GM12891 (cell line): ENCODE data around the gene NPAS2.
A peak's percentile ranks its signal among the peaks of the same experiment; 100 is the strongest.

ENCODE experiments used
- DNase-seq: peaks from one replicate; pipeline ENCODE4 v3.0.0; 2011; ENCODE audit warnings: low spot score; ENCODE audit not compliant: insufficient read length
- FAIRE-seq: peaks from 2 replicates; lab custom pipeline; 2011; peaks lifted over from hg19 to GRCh38; lab: Jason Lieb, UNC
- PAX5 ChIP-seq: IDR thresholded peaks from 2 replicates; pipeline ENCODE4 v1.6.1; 2011; ENCODE audit warnings: low read length, moderate library complexity, mild to moderate bottlenecking; ENCODE audit not compliant: insufficient read depth, severe bottlenecking
- POLR2A ChIP-seq: IDR thresholded peaks from 2 replicates; pipeline ENCODE4 v1.6.1; 2011; ENCODE audit warnings: low read depth, low read length, control low read depth
- POLR2AphosphoS5 ChIP-seq: IDR thresholded peaks from 2 replicates; pipeline ENCODE4 v1.6.1; 2011; ENCODE audit warnings: low read depth, low read length, control low read depth
- POU2F2 ChIP-seq: IDR thresholded peaks from 2 replicates; pipeline ENCODE4 v1.6.1; 2011; ENCODE audit warnings: low read depth, mild to moderate bottlenecking, control low read depth, low read length, moderate library complexity
- SPI1 ChIP-seq: IDR thresholded peaks from 2 replicates; pipeline ENCODE4 v1.6.1; 2011; ENCODE audit warnings: low read depth, low read length, control low read depth
- TAF1 ChIP-seq: IDR thresholded peaks from 2 replicates; pipeline ENCODE4 v1.6.1; 2011; ENCODE audit warnings: low read depth, low read length, control low read depth

Gene NPAS2

GRCh38 chr2:100992262-100992661, 172.3 kb downstream of the NPAS2 start:
- FAIRE-seq (no peak), DNase-seq (no peak)
- TF ChIP-seq SPI1 = no peak
- TF ChIP-seq POLR2AphosphoS5 = no peak
- TF ChIP-seq POLR2A = no peak
- TF ChIP-seq TAF1 = no peak
- no peak for TF ChIP-seq POU2F2
- TF ChIP-seq PAX5 = no peak

GRCh38 chr2:100993294-100993693, 173.4 kb downstream of the NPAS2 start:
- DNase-seq (no peak), FAIRE-seq (no peak)
- no peak for TF ChIP-seq TAF1
- TF ChIP-seq POU2F2 = no peak
- no peak for TF ChIP-seq POLR2AphosphoS5
- TF ChIP-seq SPI1 = no peak
- TF ChIP-seq PAX5 = no peak
- TF ChIP-seq POLR2A = no peak

- TF ChIP-seq POLR2AphosphoS5 (no peak), SPI1 (no peak), TAF1 (no peak), POLR2A (no peak), POU2F2 (no peak), PAX5 (no peak)
- DNase-seq = no peak
- no peak for FAIRE-seq
Measured at GRCh38 chr2:100995309-100996075, 175.6 kb downstream of the NPAS2 start.

GRCh38 chr2:100997509-100998234, 177.7 kb downstream of the NPAS2 start:
- FAIRE-seq (no peak), DNase-seq (no peak)
- no peak for TF ChIP-seq TAF1
- no peak for TF ChIP-seq SPI1
- TF ChIP-seq POLR2A = no peak
- TF ChIP-seq POU2F2 = no peak
- TF ChIP-seq POLR2AphosphoS5 = no peak
- TF ChIP-seq PAX5 = no peak

GRCh38 chr2:100998235-100998573, 178.3 kb downstream of the NPAS2 start:
- no peak for FAIRE-seq
- DNase-seq = no peak
- TF ChIP-seq POU2F2 (no peak), PAX5 (no peak), POLR2AphosphoS5 (no peak), POLR2A (no peak), SPI1 (no peak), TAF1 (no peak)

GRCh38 chr2:100999995-101000394, 180.1 kb downstream of the NPAS2 start:
- no peak for TF ChIP-seq POLR2A
- TF ChIP-seq POLR2AphosphoS5 = no peak
- no peak for TF ChIP-seq PAX5
- no peak for TF ChIP-seq TAF1
- DNase-seq (no peak), FAIRE-seq (no peak)

GRCh38 chr2:101001691-101002561, 182.0 kb downstream of the NPAS2 start, which contains the start of gene RPL31:
TSS of gene RPL31 (plus strand) at chr2:101002289. CDS start at chr2:101002702, 413 bp downstream.
- DNase-seq (peak; percentile 99), FAIRE-seq (peak; percentile 93)

GRCh38 chr2:101002562-101003277, 182.8 kb downstream of the NPAS2 start:
- FAIRE-seq (peak; percentile 59), DNase-seq (no peak)
- TF ChIP-seq POU2F2 = no peak
- TF ChIP-seq PAX5 = no peak
- no peak for TF ChIP-seq POLR2A
- no peak for TF ChIP-seq SPI1
- TF ChIP-seq POLR2AphosphoS5 = no peak; the same call in 1 of the 2 replicates
- TF ChIP-seq TAF1 = no peak

More at GRCh38 chr2:101001691-101002561, 182.0 kb downstream of the NPAS2 start, which contains the start of gene RPL31:
- TF ChIP-seq POU2F2 (peak; percentile 94), POLR2AphosphoS5 (peak; percentile 99), SPI1 (0 out of 2 replicates have a peak, but pooled peaks have one; percentile 29), PAX5 (no peak), TAF1 (peak; percentile 100), POLR2A (peak; percentile 99)

GRCh38 chr2:101003278-101003775, 183.4 kb downstream of the NPAS2 start:
- no peak for TF ChIP-seq TAF1
- TF ChIP-seq SPI1 = no peak
- no peak for TF ChIP-seq POLR2A
- no peak; the same call in 1 of the 2 replicates for TF ChIP-seq POLR2AphosphoS5
- TF ChIP-seq POU2F2 = no peak
- TF ChIP-seq PAX5 = no peak
- FAIRE-seq (no peak), DNase-seq (no peak)
